A673 (cell line): ENCODE measurements around the gene ATF2. TPM values are rescaled to one million over a fixed set of nuclear protein-coding genes. Genes with fewer than 3 reads are reported as not detected.

Source experiments
- BruUV-seq: library from RNA; stranded (reverse); fragments of 400-500 nt; replicated peaks from 2 replicates; lab custom pipeline; 2021; lab: Mats Ljungman, UMichigan
- CTCF ChIA-PET: fragments of 300-600 bp; sonication (Branson Sonifier 250); formaldehyde crosslinking; loops from one replicate; lab custom pipeline; 2022; ENCODE audit warnings: antibody characterized with exemption; lab: Charles Lee
- POLR2A ChIA-PET: fragments of 300-600 bp; sonication (Branson Sonifier 250); formaldehyde crosslinking; loops from one replicate; lab custom pipeline; 2022; ENCODE audit warnings: antibody characterized with exemption; ENCODE audit not compliant: low non-redundant PET; lab: Charles Lee
- DNase-seq: peaks from one replicate; pipeline ENCODE4 v3.0.0-alpha.2; 2015; ENCODE audit warnings: low spot score
- H3K27ac ChIP-seq: fragments of 200-600 bp; sonication (generic); 2 replicates; pipeline ENCODE4 v1.5.1; 2016; ENCODE audit warnings: mixed run types, low read depth, mild to moderate bottlenecking, mixed read lengths, antibody characterized with exemption, low read length; ENCODE audit not compliant: poor library complexity, severe bottlenecking
- H3K27me3 ChIP-seq: fragments of 200-600 bp; sonication (generic); replicated peaks from 2 replicates; pipeline ENCODE4 v1.6.1; 2017; ENCODE audit warnings: mixed run types, low read depth, mild to moderate bottlenecking, mixed read lengths, antibody characterized with exemption, low read length; ENCODE audit not compliant: insufficient read depth, poor library complexity
- H3K36me3 ChIP-seq: fragments of 200-600 bp; sonication (generic); 2 replicates; pipeline ENCODE4 v1.6.1; 2016; ENCODE audit warnings: mixed run types, mild to moderate bottlenecking, mixed read lengths, antibody characterized with exemption, low read length; ENCODE audit not compliant: insufficient read depth, poor library complexity, severe bottlenecking
- H3K4me1 ChIP-seq: fragments of 200-600 bp; sonication (generic); 2 replicates; pipeline ENCODE4 v1.6.1; 2017; ENCODE audit warnings: mixed run types, mild to moderate bottlenecking, mixed read lengths, antibody characterized with exemption, low read length; ENCODE audit not compliant: insufficient read depth, poor library complexity, severe bottlenecking
- H3K4me3 ChIP-seq: fragments of 200-600 bp; sonication (generic); 2 replicates; pipeline ENCODE4 v1.5.1; 2016; ENCODE audit warnings: low read depth, mixed run types, mild to moderate bottlenecking, mixed read lengths, low read length; ENCODE audit not compliant: poor library complexity, severe bottlenecking
- H3K9me3 ChIP-seq: fragments of 200-600 bp; sonication (generic); 2 replicates; pipeline ENCODE4 v1.6.1; 2016; ENCODE audit warnings: mixed run types, low read depth, mild to moderate bottlenecking, mixed read lengths, antibody characterized with exemption, low read length; ENCODE audit not compliant: poor library complexity, severe bottlenecking
- CTCF ChIP-seq: fragments of 300-800, 200-600 bp; sonication (generic); conservative IDR thresholded peaks from 2 replicates; pipeline ENCODE4 v1.5.1; 2017; ENCODE audit warnings: low read depth, mild to moderate bottlenecking, antibody characterized with exemption, low read length, moderate library complexity, mixed read lengths
- EZH2 ChIP-seq: fragments of 200-600 bp; sonication (generic); IDR thresholded peaks from 2 replicates; pipeline ENCODE4 v1.6.1; 2017; ENCODE audit warnings: borderline replicate concordance, low read depth, mild to moderate bottlenecking, mixed read lengths, antibody characterized with exemption, low read length; ENCODE audit not compliant: poor library complexity, severe bottlenecking
- intact Hi-C: fragments of 100-400 bp; cut with micrococcal nuclease; formaldehyde crosslinking; loops from one replicate; pipeline ENCODE4 v1.10.0; 2022; ENCODE audit not compliant: unreplicated experiment
- total RNA-seq: library from RNA; stranded (reverse); gene quantifications from 2 replicates; pipeline ENCODE4 v1.2.3, GENCODE V29; 2021

ATF2 gene
- total RNA-seq, 1 experiment from 2014 or later = 50.3 TPM

GRCh38 chr2:175170659-175171304, 2.8 kb upstream of the ATF2 start:
- TF ChIP-seq EZH2 (no peak), CTCF (no peak)
- Histone ChIP-seq H3K4me1 (peaks cover 13% of the 10 kb centered on the region), H3K4me3 (no peak overlapping the region), H3K36me3 (peaks cover 11% of the 10 kb centered on the region), H3K9me3 (no peaks in the 10 kb centered on the region), H3K27ac (no peak overlapping the region), H3K27me3 (no peaks in the 10 kb centered on the region)
- DNase-seq = no peak
- ChIA-PET POLR2A (interaction anchor here (0.6 kb wide), 1 partner anchor 924 kb away, joined by 5 read pairs; no protein-coding TSS in a partner anchor), CTCF (no interaction called here)
- intact Hi-C loops = no loop called here
- BruUV-seq = no TSS peak

GRCh38 chr2:175169191-175169590, 1.2 kb upstream of the ATF2 start:
- H3K27ac ChIP-seq = no peak overlapping the region
- peaks cover 18% of the 10 kb centered on the region for H3K4me1 ChIP-seq
- H3K36me3 ChIP-seq = no peaks in the 10 kb centered on the region
- H3K27me3 ChIP-seq = no peaks in the 10 kb centered on the region
- no TSS peak for BruUV-seq
- ChIA-PET CTCF (no interaction called here), POLR2A (no interaction called here)
- intact Hi-C loops = no loop called here
- TF ChIP-seq CTCF (no peak), EZH2 (no peak)
- H3K4me3 ChIP-seq = peak overlapping the region; percentile 89
- no peaks in the 10 kb centered on the region for H3K9me3 ChIP-seq
- DNase-seq = no peak

GRCh38 chr2:175168564-175168945, 552 bp upstream of the ATF2 start:
- Histone ChIP-seq H3K36me3 (no peaks in the 10 kb centered on the region), H3K27me3 (no peaks in the 10 kb centered on the region), H3K4me3 (peak overlapping the region; percentile 89), H3K9me3 (no peaks in the 10 kb centered on the region), H3K4me1 (peaks cover 18% of the 10 kb centered on the region), H3K27ac (peak overlapping the region; percentile 89)
- intact Hi-C loops = no loop called here
- no peak for DNase-seq
- CTCF ChIA-PET = interaction anchor here (0.5 kb wide), 1 partner anchor 159 kb away, joined by 3 read pairs; no protein-coding TSS in a partner anchor
- POLR2A ChIA-PET = no interaction called here
- TSS peak; percentile 94 for BruUV-seq
- TF ChIP-seq CTCF (no peak), EZH2 (no peak)
